SU-DHL-6 (cell line): ENCODE data around the gene LRRC75B.

ENCODE experiments used
- EZH2phosphoT487 ChIP-seq: fragments of 200-600 bp; sonication (generic), shearing (Covaris generic); conservative IDR thresholded peaks from 2 replicates; pipeline ENCODE4 v1.6.1; 2018; ENCODE audit warnings: mild to moderate bottlenecking, antibody characterized with exemption, low read length, moderate library complexity, mixed read lengths
- TF ChIP-seq, protein P1 (sequence below): fragments of 200-600 bp; sonication (generic); IDR thresholded peaks from one replicate; pipeline ENCODE4 v1.5.1; 2017; ENCODE audit warnings: antibody characterized with exemption, mild to moderate bottlenecking, low read length, moderate library complexity; ENCODE audit not compliant: insufficient read depth, poor library complexity, severe bottlenecking

GRCh38 chr22:24567668-24568067 lies 25.2 kb downstream of the LRRC75B start:
- TF ChIP-seq EZH2phosphoT487: no peak
- TF ChIP-seq, protein P1, sequence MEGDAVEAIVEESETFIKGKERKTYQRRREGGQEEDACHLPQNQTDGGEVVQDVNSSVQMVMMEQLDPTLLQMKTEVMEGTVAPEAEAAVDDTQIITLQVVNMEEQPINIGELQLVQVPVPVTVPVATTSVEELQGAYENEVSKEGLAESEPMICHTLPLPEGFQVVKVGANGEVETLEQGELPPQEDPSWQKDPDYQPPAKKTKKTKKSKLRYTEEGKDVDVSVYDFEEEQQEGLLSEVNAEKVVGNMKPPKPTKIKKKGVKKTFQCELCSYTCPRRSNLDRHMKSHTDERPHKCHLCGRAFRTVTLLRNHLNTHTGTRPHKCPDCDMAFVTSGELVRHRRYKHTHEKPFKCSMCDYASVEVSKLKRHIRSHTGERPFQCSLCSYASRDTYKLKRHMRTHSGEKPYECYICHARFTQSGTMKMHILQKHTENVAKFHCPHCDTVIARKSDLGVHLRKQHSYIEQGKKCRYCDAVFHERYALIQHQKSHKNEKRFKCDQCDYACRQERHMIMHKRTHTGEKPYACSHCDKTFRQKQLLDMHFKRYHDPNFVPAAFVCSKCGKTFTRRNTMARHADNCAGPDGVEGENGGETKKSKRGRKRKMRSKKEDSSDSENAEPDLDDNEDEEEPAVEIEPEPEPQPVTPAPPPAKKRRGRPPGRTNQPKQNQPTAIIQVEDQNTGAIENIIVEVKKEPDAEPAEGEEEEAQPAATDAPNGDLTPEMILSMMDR: no peak
